Epithelial cell of esophagus (primary cell): ENCODE data around the gene GNAT2.

Experiments used
- DNase-seq: peaks from one replicate; pipeline ENCODE4 v3.0.0; 2010; ENCODE audit warnings: low read depth
- H3K4me3 ChIP-seq: 2 replicates; pipeline ENCODE4 v1.5.1; 2011; ENCODE audit warnings: mild to moderate bottlenecking, low read length, control low read depth
- TF ChIP-seq, protein P1 (sequence below): IDR thresholded peaks from 2 replicates; pipeline ENCODE4 v1.5.1; 2011; ENCODE audit warnings: low read depth, mild to moderate bottlenecking, low read length, control low read depth, inconsistent platforms; ENCODE audit not compliant: insufficient read depth; ENCODE audit errors: missing control alignments

The GNAT2 gene

DNA sequence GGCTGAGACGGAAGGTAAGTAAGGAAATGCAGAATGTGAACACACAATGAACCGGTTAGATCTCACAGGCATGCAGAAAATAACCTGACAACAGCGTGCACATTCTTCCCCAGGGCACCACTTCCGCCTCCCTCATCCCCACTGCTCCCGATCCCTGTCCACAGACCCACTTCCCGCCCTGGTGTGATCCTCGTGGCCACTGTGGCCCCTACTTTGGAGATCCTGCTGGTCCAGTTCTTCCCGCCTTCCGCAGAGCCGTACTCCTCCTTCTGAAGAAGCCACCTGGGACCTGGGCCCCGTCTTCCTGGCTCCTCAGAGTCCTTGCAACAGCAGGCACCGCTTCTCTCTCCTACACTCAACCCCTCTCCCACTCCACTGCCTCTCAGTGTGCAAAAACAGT is 35.1 kb upstream of the GNAT2 start:
- no peak overlapping the region for H3K4me3 ChIP-seq
- TF ChIP-seq, protein P1, sequence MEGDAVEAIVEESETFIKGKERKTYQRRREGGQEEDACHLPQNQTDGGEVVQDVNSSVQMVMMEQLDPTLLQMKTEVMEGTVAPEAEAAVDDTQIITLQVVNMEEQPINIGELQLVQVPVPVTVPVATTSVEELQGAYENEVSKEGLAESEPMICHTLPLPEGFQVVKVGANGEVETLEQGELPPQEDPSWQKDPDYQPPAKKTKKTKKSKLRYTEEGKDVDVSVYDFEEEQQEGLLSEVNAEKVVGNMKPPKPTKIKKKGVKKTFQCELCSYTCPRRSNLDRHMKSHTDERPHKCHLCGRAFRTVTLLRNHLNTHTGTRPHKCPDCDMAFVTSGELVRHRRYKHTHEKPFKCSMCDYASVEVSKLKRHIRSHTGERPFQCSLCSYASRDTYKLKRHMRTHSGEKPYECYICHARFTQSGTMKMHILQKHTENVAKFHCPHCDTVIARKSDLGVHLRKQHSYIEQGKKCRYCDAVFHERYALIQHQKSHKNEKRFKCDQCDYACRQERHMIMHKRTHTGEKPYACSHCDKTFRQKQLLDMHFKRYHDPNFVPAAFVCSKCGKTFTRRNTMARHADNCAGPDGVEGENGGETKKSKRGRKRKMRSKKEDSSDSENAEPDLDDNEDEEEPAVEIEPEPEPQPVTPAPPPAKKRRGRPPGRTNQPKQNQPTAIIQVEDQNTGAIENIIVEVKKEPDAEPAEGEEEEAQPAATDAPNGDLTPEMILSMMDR = no peak
- DNase-seq = no peak

DNA sequence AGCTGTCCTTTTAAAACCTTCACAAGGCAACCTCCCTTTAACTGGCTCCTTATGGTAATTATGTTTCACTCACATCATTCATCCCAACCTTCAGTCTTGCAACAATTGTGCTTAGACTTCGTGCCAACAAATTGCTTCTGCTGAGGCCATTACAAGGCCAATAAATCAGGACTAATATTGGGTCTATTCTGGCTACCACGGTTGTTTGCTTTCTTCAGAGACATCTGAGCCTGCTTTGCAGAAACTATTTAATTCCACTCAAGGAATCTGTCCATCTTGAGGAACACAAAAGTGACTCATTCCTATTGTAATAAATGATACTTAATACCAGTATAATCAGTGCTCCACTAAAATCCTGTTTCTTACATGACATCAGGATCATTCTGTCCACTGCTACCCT is 33.9 kb upstream of the GNAT2 start:
- TF ChIP-seq, protein P1 = no peak

DNA sequence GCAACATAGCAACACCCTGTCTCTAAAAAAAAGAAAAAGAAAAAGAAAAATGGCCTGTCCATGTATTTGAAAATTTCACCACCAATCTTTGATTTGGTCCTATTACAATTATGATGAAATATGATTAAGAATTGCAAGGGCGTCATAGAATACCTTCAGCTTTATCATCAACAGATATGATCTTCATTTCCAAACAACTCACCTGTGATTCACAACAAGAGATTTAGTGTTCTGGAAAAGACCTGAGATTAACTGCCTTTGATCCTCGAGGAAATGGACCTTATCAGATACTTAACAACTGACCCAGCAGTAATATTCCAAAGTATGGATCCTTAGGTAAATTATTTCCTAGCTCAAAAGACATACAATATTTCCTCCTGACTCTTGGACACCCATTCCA is 33.0 kb upstream of the GNAT2 start:
- TF ChIP-seq, protein P1 = no peak
- DNase-seq = no peak
- no peak overlapping the region for H3K4me3 ChIP-seq

More for the DNA sequence above, 33.9 kb upstream of the GNAT2 start:
- no peak overlapping the region for H3K4me3 ChIP-seq
- DNase-seq = no peak

DNA sequence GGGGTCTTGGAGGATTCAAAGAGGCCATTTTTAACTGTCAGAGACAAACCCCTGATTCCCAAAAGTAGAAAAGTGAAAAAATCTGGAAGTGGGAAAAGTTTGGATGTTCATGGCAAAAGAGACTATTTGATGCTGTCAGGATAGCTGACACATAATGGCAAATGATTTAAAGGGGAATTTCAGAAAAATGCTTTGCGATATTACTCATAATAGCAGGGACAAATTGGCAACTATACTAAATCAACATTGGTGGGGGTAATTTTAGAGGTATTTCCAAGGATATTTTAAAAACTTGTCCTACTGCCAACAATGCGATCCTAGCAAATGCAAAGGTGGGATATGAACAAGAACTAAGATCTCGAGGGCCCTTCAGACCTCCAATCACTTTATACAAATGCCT is 31.2 kb upstream of the GNAT2 start:
- TF ChIP-seq, protein P1 = no peak
- no peak overlapping the region for H3K4me3 ChIP-seq
- DNase-seq = no peak

DNA sequence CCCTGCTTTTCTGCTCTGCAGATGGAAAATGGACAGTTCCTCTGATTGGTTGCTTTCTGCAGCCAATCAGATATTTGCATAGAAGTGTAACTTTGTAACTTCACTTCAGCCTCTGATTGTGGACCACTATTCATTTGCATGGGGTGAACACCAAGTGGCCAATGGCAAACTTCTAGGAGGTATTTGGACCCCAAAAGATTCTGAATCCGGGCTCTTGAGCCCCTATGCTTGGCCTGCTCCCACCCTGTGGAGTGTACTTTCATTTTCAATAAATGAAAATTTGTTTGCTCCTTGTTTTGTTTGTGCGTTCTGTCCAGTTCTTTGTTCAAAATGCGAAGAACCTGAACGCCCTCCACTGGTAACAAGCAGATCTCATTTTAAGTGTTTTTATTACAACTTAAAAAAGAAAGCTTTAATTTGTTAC is 30.1 kb upstream of the GNAT2 start:
- TF ChIP-seq, protein P1 = no peak
- no peak for DNase-seq
- no peak overlapping the region for H3K4me3 ChIP-seq

DNA sequence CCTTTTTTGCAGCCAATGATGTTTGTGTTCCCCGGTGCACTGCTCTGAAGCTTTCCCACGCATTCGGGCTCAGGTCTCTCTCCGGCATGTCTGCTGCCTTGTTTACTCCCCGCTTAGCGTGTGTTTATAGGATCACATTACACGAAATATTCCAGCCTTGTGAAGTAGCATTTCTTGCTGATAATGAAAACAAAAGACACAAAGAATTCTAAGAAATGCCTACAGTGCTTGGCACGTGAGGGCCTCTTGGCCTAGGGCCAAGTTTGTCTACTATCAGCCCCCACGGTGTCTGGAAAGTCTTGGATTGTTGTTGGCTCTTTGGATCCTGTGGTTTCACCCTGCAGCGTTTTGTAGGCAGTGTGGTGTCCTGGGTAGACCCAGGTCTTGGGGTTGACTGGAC is 25.3 kb upstream of the GNAT2 start:
- TF ChIP-seq, protein P1 = no peak
- DNase-seq = no peak

GRCh38 chr1:109643385-109644230 is 24.2 kb upstream of the GNAT2 start:
- TF ChIP-seq, protein P1 = peak; percentile 84
- H3K4me3 ChIP-seq = no peak overlapping the region
- peak; percentile 71 for DNase-seq

More for the DNA sequence above, 25.3 kb upstream of the GNAT2 start:
- no peak overlapping the region for H3K4me3 ChIP-seq
